Measurements from ENCODE around the gene PTPRA.

DNA sequence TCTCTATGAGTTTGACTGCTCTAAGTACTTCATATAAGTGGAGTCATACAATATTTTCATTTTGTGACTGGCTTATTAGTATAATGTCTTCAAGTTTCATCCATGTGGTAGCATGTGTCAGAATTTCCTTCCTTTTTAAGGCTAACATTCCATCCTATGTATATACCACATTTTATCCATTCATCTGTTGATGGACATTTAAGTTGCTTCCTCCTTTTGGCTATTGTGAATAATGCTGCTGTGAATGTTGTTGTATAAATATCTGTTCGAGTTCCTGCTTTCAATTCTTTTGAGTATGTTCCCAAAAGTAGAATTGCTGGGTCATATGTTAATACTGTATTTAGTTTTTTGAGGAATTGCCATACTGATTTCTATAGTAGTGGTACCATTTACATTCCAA lies 79.5 kb downstream of the PTPRA start:
- TF ChIP-seq, protein P1, sequence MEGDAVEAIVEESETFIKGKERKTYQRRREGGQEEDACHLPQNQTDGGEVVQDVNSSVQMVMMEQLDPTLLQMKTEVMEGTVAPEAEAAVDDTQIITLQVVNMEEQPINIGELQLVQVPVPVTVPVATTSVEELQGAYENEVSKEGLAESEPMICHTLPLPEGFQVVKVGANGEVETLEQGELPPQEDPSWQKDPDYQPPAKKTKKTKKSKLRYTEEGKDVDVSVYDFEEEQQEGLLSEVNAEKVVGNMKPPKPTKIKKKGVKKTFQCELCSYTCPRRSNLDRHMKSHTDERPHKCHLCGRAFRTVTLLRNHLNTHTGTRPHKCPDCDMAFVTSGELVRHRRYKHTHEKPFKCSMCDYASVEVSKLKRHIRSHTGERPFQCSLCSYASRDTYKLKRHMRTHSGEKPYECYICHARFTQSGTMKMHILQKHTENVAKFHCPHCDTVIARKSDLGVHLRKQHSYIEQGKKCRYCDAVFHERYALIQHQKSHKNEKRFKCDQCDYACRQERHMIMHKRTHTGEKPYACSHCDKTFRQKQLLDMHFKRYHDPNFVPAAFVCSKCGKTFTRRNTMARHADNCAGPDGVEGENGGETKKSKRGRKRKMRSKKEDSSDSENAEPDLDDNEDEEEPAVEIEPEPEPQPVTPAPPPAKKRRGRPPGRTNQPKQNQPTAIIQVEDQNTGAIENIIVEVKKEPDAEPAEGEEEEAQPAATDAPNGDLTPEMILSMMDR (IDR thresholded peaks at IDR 0.05; ENCODE audit: extremely low read depth in 1 of 2, insufficient read depth in 1 of 2, low read depth in 1 of 2, low read length in 2 of 2) = no peak
- TF ChIP-seq POLR2A (IDR thresholded peaks at IDR 0.05; ENCODE audit: low read depth, low read length) = no peak
- TF ChIP-seq, protein P2, sequence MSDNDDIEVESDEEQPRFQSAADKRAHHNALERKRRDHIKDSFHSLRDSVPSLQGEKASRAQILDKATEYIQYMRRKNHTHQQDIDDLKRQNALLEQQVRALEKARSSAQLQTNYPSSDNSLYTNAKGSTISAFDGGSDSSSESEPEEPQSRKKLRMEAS (IDR thresholded peaks at IDR 0.05; ENCODE audit: insufficient read depth, insufficient read length) = no peak

All from endothelial cell of umbilical vein (primary cell).